Memory B cell (primary cell): ENCODE data around the gene KRTAP10-1.

Experiments used
- ATAC-seq: fragments of 150-1000 bp; cut with Tn5 transposase; 2 replicates; pipeline ENCODE4 v1.10.0; 2021; ENCODE audit warnings: low read depth, mild to moderate bottlenecking, moderate library complexity
- DNase-seq, 2 donors: peaks; one replicate each; pipeline ENCODE4 v3.0.0; 2022; ENCODE audit warnings: low spot score in 2 of 2
- H3K27ac Mint-ChIP-seq: one replicate; pipeline ENCODE4 v1.8.0; 2022; ENCODE audit warnings: mild to moderate bottlenecking, moderate library complexity, mixed read lengths
- H3K27me3 Mint-ChIP-seq: one replicate; pipeline ENCODE4 v1.8.0; 2022; ENCODE audit warnings: mixed read lengths
- H3K36me3 Mint-ChIP-seq: one replicate; pipeline ENCODE4 v1.8.0; 2022; ENCODE audit warnings: mild to moderate bottlenecking, mixed read lengths
- H3K4me1 Mint-ChIP-seq: one replicate; pipeline ENCODE4 v1.8.0; 2022; ENCODE audit warnings: mixed read lengths
- H3K4me3 Mint-ChIP-seq: one replicate; pipeline ENCODE4 v1.8.0; 2022; ENCODE audit warnings: mild to moderate bottlenecking, moderate library complexity, mixed read lengths
- H3K9me3 Mint-ChIP-seq: one replicate; pipeline ENCODE4 v1.8.0; 2022; ENCODE audit warnings: mixed read lengths

Gene KRTAP10-1

DNA sequence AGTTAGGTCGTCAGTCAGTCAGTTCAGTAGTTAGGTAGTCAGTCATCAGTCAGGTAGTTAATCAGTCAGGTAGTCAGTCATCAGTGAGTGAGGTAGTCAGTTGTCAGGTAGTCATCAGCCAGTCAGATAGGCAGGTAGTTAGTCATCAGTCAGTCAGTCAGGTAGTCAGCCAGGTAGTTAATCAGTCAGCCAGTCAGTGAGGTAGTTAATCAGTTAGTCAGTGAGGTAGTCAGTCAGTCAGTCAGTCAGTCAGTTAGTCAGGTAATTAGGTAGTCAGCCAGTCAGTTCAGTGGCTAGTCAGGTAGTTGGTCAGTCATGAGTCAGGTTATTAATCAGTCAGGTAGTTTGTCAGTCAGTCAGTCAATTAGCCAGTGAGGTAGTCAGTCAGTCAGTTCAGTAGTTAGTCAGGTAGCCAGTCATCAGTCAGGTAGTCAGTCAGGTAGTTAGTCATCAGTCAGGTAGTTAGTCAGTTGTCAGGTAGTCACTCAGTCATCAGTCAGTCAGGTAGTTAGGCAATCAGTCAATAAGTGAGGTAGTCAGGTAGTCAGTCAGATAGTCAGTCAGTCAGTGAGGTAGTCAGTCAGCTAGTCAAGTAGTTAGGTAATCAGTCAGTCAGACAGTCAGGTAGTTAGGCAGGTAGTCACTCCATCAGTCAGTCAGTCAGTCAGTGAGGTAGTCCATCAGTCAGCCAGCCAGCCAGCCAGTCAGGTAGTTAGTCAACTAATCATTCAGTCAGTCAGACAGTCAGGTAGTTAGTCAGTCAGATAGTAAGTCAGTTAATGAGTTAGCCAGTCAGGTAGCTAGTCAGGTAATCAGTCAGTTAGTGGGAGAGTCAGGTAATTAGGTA lies 16.2 kb downstream of the KRTAP10-1 start:
- H3K36me3 Mint-ChIP-seq, result no peaks in the 10 kb centered on the region
- no peak overlapping the region for H3K4me3 Mint-ChIP-seq
- H3K4me1 Mint-ChIP-seq, result no peaks in the 10 kb centered on the region
- H3K9me3 Mint-ChIP-seq, result no peaks in the 10 kb centered on the region
- DNase-seq, result no peak
- H3K27ac Mint-ChIP-seq, result no peak overlapping the region
- peaks cover 6% of the 10 kb centered on the region for H3K27me3 Mint-ChIP-seq
- no peak for ATAC-seq

DNA sequence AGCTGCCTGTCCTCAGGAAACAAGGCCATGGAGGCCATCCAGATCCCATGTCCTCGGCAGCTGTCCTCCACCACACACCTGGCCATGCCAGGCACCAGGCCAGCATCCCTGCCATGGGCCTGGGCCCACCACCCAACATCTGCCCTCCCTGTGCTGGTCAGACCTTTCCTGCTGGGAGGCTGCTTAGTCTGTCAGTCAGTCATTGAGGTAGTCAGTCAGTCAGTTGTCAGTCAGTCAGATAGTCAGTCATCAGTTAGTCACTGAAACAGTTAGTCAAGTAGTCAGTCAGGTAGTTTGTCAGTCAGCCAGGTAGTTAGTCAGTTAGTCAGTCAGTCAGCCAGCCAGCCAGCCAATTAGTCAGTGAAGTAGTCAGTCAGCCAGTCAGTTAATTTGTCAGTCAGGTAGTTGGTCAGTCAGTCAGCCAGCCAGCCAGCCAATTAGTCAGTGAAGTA lies 17.2 kb downstream of the KRTAP10-1 start:
- H3K9me3 Mint-ChIP-seq, result no peaks in the 10 kb centered on the region
- no peaks in the 10 kb centered on the region for H3K36me3 Mint-ChIP-seq
- H3K4me3 Mint-ChIP-seq, result no peak overlapping the region
- no peak overlapping the region for H3K27ac Mint-ChIP-seq
- no peak for DNase-seq
- H3K4me1 Mint-ChIP-seq, result no peaks in the 10 kb centered on the region
- no peak for ATAC-seq
- H3K27me3 Mint-ChIP-seq, result peaks cover 6% of the 10 kb centered on the region

DNA sequence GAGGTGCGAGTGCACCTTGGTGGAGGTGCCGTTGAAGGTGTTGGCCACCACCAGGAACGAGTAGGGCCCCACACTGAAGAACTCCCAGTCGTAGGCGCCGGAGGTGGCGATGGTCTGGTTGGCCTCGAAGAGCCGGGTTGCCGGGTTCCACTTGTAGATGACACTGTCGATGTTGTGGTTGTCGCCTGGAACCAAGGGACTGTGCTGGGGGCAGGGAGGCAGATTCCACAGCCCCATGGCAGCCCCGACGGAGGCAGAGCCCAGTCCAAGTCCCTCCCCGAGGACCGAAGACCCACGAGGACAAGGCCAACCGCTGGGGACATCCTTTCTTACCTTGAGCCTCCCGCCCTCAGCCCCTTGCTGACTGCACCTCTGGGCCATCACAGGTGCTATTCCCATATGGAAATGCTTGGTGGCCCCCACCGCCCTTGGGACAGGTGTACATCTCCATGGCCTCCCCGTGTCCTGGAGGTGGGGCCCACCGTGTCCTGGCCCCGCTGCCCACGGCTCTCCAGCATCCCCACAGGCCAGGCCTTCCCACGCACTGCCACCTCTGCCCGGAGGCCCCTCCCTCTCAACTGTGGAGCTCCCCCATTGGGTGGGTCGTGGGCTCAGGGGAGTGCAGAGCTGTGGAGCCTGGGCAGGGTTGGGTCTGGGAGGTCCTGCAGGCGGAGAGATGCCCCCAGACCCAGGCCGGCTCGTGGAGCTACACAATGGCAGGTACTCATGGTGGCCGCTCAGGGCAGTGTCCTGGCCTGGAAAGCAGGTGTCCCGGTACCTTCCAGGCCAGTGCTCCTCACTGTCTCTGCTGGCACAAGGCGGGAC lies 17.9 kb downstream of the KRTAP10-1 start:
- no peak for DNase-seq
- H3K4me3 Mint-ChIP-seq, result no peak overlapping the region
- H3K36me3 Mint-ChIP-seq, result no peaks in the 10 kb centered on the region
- no peak for ATAC-seq
- no peaks in the 10 kb centered on the region for H3K9me3 Mint-ChIP-seq
- H3K27me3 Mint-ChIP-seq, result peaks cover 6% of the 10 kb centered on the region
- no peaks in the 10 kb centered on the region for H3K4me1 Mint-ChIP-seq
- H3K27ac Mint-ChIP-seq, result no peak overlapping the region

DNA sequence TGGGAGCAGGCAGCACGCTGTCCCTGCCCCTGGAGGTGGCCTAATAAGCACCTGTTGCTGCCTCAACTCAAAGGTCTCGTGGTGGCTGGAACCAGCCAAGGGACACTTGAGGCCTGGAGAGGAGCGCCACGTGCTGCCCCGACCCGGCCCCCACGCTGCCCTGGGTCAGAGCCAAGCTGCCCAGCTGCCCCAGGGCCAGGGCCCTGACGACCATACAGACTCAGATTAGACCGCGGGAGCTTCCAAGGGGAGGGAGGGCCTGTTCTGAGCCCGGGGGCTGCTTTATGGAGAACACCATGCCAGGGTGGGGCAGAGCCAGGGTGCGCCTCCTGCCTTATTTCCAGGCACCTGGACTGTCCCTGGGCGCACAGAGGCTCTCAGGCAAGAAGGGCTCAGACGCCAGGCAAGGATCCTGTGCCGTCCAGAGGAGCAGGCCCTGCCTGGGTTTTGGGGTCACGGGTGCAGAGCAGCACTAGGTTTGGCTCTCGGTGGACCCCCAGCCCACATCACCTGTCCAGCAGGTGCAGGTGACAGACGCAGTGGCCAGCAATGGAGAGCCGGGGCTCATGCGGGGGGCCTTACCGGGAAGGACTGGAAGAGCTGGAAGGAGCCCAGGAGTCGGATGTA lies 18.6 kb downstream of the KRTAP10-1 start:
- no peak overlapping the region for H3K4me3 Mint-ChIP-seq
- no peak overlapping the region for H3K27ac Mint-ChIP-seq
- DNase-seq, result no peak
- no peaks in the 10 kb centered on the region for H3K9me3 Mint-ChIP-seq
- peaks cover 6% of the 10 kb centered on the region for H3K27me3 Mint-ChIP-seq
- H3K4me1 Mint-ChIP-seq, result no peaks in the 10 kb centered on the region
- ATAC-seq, result no peak
- no peaks in the 10 kb centered on the region for H3K36me3 Mint-ChIP-seq

DNA sequence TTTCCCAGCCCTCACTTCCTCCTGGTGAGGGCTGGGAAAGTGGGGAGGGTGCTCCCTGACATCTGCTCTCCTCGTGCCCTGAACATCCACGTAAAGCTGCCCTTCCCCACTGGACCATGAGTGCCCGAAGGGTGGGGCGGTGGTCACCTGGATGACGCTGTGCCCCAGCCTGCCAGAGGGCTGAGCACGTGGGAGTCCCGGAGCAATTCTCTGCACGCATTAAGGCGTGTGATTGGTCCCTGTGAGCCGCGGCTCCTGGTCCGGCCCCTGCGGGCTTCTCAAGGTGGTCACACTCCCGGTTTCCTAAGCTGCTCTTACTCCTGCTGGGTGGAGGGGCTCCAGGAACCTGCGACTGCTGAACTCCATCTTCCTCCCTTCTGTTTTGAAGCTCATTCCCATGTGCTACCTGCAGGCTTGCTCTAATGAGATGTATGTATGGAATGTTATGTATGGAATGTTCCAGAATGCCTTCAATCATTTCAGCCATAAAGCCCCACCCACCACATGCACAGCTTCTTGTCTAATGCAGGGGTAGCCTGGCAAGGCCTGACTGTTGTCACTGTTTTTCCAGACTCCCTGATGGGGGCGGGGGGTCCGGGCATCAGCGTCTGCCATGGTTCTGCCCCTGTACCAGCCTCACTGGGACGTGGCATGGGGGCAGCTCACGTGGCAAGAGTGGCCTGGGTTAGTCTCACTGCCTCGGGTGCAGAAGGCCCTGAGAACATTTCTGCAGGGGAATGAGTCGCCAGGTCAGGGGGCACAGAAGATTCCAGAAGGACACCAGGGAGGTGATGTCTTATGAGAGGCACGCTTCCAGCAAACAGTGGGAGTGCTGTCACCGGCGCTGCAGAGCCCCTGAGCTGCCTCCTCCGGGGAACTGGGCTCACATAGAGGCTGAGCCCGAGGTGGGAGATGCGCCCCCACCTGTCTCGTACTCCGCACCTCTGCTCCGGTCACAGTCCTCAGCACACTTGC lies 19.4 kb downstream of the KRTAP10-1 start:
- H3K4me1 Mint-ChIP-seq, result no peaks in the 10 kb centered on the region
- DNase-seq, result no peak
- H3K27ac Mint-ChIP-seq, result no peak overlapping the region
- no peak overlapping the region for H3K4me3 Mint-ChIP-seq
- H3K9me3 Mint-ChIP-seq, result no peaks in the 10 kb centered on the region
- no peaks in the 10 kb centered on the region for H3K36me3 Mint-ChIP-seq
- H3K27me3 Mint-ChIP-seq, result peaks cover 6% of the 10 kb centered on the region
- no peak for ATAC-seq

DNA sequence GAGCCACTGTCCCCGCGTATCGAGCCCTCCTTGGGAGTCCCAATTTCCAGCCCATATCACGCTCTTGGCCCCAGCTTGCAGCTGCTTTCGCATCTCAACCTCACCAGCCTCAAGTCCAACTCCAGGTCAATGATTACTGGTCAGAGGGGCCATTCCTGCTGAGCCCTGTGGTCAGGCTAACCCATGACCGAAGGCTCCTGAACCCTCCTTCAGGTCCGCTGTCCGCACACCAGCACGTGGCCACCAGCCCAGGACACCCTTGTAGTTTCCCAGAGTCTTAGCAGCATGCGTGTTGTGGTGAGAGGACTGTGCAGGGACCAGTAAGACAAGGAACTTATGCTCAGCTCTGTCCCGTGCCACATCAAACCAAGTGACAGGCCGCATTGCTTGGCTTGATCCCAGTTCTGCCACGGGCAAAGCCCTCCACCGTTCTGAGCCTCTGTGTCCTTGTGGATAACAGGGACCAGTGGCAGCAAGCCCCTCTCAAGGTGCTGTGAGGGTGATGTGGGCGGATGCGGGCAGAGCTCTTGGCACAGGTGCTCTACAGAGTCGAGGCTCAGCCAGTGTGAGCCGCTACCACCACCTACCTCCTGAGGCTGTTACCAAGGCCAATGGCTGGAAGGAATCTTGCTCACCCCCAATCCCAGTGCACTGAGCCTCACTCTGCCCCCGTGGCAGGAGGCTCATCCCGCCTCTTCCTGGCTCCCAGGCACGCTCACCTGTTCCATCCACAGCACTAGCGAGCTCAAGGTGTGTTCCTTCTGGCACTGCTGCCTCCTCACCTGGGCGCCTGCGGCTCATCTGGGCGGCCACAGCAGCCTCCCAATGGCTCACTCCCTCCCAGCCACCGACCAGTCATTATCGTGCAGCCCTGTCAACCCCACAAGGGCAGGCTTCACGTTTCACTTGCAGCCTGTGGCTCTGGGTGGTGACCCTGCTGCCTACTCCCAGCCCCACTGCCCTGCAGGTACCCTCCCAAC lies 20.4 kb downstream of the KRTAP10-1 start:
- Mint-ChIP-seq H3K27ac (no peak overlapping the region), H3K36me3 (no peaks in the 10 kb centered on the region), H3K4me3 (no peak overlapping the region), H3K9me3 (no peaks in the 10 kb centered on the region), H3K4me1 (no peaks in the 10 kb centered on the region), H3K27me3 (peaks cover 6% of the 10 kb centered on the region)
- DNase-seq (no peak), ATAC-seq (no peak)

DNA sequence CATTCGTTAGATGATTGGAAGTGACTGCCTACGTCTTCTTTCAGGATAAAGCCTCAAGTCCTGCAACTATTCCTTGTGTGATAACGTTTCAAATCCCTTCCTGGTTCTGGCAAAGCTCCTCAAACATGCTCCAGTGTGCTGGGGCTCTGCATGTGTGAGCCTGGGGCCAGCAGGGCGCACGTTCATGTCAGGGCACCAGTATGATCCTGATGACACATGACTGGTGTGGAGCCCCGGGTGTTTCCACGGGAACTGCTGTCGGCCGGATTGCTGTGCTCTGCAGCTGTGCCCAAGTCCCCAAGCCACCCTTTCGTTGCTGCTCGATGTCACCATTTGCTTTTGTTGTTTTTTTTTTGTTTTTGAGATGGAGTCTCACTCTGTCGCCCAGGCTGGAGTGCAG lies 21.3 kb downstream of the KRTAP10-1 start:
- Mint-ChIP-seq H3K27ac (no peak overlapping the region), H3K4me3 (no peak overlapping the region), H3K4me1 (no peaks in the 10 kb centered on the region), H3K9me3 (no peaks in the 10 kb centered on the region), H3K36me3 (no peaks in the 10 kb centered on the region), H3K27me3 (peaks cover 6% of the 10 kb centered on the region)
- ATAC-seq, result no peak
- no peak for DNase-seq

DNA sequence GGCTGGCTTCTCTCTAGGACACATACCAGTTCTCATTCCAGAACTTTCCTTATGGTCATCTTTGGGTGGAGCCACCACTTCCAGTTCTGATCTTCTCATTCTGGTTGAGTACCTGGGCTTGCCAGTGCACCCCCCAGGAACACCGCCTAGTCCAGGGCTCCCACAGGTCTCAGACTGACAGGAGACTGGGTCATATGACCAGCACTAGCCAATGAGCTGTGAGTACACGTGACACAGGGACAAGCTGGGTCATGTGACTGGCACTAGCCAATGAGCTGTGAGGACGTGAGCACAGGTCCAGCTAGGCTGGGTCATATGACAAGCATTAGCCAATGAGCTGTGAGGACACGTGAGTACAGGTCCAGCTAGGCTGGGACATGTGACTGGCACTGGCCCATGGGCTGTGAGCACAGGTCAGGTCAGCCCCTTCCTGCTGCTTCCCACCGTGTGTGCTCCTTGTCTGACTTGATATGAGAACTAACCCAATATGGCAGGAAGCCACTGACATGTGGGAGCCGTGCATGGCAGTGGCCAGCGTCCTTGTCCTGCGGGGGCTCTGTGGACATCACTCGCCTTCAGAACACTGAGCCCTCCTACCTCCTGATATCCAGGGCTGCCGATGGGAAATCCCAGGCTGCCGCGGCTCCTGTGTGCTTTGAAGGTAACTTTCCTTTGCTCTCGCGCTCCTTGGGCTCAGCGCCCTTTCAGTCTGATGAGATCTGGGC lies 22.7 kb downstream of the KRTAP10-1 start:
- H3K4me3 Mint-ChIP-seq, result no peak overlapping the region
- ATAC-seq (no peak), DNase-seq (no peak)
- no peaks in the 10 kb centered on the region for H3K4me1 Mint-ChIP-seq
- peaks cover 6% of the 10 kb centered on the region for H3K27me3 Mint-ChIP-seq
- no peaks in the 10 kb centered on the region for H3K36me3 Mint-ChIP-seq
- H3K27ac Mint-ChIP-seq, result no peak overlapping the region
- H3K9me3 Mint-ChIP-seq, result no peaks in the 10 kb centered on the region

DNA sequence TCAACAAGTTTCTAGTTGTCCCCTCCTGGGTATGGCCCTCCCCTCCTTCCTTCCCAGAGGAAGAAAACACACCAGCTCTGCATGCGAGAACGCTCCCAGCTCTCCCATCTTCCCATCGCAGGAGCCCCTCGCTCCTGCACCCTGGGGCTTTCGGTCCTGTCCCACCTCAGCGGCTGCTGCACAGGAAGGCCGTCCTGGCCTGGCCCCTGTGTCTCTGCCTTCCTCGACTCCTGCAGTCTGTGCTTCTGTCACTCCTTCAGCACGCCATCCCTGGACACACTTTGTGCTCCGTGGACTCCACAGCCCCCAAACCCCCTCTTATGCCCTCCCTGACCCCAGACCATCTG lies 23.2 kb downstream of the KRTAP10-1 start:
- no peaks in the 10 kb centered on the region for H3K36me3 Mint-ChIP-seq
- no peaks in the 10 kb centered on the region for H3K9me3 Mint-ChIP-seq

DNA sequence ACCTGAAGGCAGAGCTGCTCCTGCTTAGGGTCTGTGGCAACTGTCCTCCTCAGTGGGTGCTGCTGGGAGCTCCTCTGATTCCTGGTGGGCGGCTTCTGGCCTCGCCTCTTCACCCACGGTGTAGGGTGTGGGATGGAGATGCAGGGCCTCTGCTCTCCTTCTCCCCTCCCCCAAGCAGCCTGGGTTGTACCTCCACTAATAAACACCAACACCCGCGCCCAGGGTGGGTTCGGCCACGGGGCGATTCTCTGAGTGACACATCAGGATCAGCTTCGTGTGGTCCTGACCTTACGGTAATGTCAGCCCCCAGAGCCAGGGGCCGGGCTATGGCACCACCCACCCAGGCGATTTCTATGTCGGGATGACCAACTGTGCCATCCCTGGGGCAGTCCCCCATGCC lies 23.7 kb downstream of the KRTAP10-1 start:
- Mint-ChIP-seq H3K4me3 (no peak overlapping the region), H3K27me3 (peaks cover 9% of the 10 kb centered on the region), H3K27ac (no peak overlapping the region), H3K36me3 (no peaks in the 10 kb centered on the region), H3K9me3 (no peaks in the 10 kb centered on the region), H3K4me1 (no peaks in the 10 kb centered on the region)
- ATAC-seq (no peak), DNase-seq (no peak)

More for the DNA sequence above, 23.2 kb downstream of the KRTAP10-1 start:
- Mint-ChIP-seq H3K4me3 (no peak overlapping the region), H3K4me1 (no peaks in the 10 kb centered on the region), H3K27me3 (peaks cover 6% of the 10 kb centered on the region), H3K27ac (no peak overlapping the region)
- no peak for ATAC-seq
- DNase-seq, result no peak

DNA sequence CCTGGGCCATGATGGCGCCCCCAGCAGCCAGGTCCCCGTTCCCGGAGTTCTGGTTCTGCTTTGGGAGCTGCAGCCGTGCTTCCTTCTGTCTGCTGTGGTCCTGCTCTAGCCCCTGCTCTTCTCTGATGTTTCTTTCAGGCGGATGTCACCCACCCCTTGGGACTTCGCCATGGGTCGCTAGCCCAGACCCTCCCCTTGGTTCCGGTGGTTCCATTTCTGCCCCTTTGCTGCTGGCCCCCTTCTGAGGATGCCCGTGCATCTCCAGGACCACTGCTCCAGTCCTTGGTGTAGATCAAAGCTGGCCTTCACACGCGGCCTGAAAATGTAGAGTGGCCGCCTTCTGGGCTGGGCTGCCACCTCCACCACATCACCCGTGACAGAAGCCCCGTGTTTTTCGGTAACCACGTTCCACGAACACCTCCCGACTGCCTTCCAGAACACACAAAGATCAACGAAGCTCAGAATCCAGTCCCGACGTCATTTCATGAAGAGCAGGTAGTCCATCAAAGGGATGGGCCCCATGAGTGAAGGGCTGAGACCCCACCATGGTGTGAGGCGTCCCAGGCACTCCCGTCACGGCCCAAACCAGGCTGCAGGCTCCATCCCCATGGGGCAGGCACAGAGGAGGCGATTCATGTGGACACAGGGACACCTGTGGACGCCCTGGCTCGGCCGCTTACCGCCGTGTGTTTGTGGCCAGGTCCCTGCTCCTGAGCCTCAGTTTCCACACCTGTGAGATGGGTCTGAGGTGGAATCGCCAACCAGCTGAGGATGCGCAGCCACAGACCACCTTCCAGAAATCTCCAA lies 24.4 kb downstream of the KRTAP10-1 start:
- H3K27me3 Mint-ChIP-seq, result peaks cover 10% of the 10 kb centered on the region
- H3K9me3 Mint-ChIP-seq, result no peaks in the 10 kb centered on the region
- no peak overlapping the region for H3K4me3 Mint-ChIP-seq
- H3K27ac Mint-ChIP-seq, result no peak overlapping the region
- no peak for ATAC-seq
- no peaks in the 10 kb centered on the region for H3K4me1 Mint-ChIP-seq
- no peak for DNase-seq
- H3K36me3 Mint-ChIP-seq, result no peaks in the 10 kb centered on the region
